Endothelial cell of hepatic sinusoid (primary cell): Measurements from ENCODE around the gene RERE.

Experiments used
- in situ Hi-C: cut with HindIII; loops from 2 replicates; pipeline ENCODE4 v1.10.0; 2017; ENCODE audit warnings: low sequenced_read_pairs

Gene RERE

DNA sequence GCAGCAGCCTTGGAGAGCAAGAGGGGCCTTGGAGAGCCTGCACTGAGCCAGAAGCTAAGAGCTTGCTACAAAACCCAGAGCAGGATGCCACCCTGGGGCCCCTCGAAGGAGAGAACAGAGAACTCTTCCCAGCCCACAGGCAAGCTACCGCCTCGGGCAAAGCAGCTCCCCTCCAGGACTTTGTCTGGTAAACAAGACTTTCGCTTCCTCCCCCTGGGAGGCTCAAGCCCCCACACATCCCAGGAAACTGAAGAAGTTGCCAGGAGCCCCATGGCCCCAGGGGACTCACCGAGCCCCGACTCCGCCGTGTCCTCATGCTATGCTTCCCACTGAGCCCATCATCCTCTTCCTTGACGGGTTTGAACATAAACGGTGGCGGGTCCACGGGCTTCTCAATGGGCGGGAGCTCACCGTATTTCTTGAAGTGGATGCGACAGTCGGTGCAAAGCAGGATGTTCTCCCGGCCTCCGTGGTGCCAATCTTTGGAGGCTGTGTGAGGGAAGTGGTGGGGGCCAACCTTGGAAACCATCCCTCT, 453.6 kb downstream of the RERE start:
- in situ Hi-C loops, result loop anchor here (5.0 kb wide), 2 partner anchors 43 to 72 kb away; no protein-coding TSS in a partner anchor

DNA sequence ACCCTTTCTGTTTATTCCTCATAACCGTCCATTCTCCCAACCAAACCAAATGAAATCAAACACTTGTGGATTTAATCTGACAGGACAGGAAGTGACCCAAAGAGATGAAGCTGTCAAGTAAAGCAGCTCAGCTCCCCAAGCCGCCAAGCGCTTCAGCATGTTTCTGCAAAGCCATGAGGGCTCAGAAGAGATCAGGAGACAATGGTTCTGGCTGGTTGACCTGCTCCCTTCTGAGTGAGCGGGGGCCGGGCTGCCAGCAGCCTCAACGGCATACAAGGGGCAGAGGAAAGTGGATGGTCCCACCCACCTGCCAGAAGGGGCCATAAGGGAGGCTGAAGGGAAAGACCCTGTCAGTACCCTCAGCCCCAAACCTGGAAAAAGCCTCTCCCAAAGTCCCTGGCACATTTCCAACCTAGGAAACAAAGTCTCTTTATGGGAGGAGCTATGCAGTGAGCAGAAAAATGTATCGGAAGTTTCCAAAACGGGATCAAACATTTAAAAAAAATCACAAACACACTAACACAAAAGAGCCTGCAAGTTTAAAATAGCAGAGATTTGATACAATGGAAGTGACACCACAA, 454.2 kb downstream of the RERE start:
- in situ Hi-C loops, result loop anchor here (5.0 kb wide), 2 partner anchors 44 to 71 kb away; no protein-coding TSS in a partner anchor

DNA sequence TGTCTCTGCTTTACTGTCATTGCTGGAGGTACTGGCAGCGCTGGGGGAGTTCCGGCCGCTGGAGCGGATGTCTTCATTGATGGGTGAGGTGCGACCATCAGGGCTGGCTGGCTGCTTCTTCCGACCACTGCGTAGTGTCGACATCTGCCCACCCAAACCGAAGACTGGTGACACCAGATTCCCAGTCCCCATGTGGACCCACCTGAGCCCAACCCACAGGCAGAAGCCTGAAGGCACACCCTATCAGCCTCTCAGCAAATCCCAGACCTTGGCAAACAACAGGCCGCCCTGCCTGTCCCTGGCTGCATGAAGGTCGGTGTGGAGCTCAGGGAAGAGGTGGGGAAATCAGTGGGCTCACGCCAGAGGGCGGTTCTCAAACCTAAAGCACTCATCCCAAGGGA, 454.7 kb downstream of the RERE start:
- in situ Hi-C loops, result loop anchor here (5.0 kb wide), 2 partner anchors 45 to 70 kb away; no protein-coding TSS in a partner anchor

DNA sequence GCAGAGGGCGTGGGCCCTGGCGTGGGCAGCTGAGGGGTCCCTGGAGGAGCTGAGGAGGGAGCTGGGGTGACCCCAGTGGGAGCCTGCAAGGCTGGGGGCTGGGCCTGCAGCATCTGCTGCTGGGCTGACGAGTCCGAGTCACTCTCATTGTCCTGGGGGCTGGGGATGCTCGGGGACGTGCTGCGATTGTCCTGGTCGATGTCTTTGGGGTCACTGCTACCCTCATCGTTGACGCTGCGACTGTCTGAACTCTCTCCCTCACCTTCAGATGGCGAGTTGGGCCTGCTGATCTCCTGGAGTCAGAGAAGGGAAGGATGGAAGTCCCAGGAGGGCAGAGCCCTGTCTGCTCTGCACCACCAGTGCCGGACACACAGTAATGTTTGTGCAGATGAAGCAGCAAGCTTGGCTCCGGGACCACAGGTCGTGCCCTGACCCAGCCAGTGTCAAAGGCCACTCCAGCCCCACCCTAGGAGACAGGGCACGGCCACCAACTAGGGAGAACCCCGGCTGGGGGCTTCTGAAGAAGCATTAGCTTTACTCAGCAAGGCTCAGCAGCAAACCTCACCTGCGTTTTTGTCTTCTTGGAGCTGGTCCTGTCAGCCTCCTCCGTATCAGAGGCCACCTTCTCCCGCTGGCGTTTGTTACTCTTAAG, 456.1 kb downstream of the RERE start:
- in situ Hi-C loops, result loop anchor here (5.0 kb wide), 2 partner anchors 46 to 69 kb away; no protein-coding TSS in a partner anchor

DNA sequence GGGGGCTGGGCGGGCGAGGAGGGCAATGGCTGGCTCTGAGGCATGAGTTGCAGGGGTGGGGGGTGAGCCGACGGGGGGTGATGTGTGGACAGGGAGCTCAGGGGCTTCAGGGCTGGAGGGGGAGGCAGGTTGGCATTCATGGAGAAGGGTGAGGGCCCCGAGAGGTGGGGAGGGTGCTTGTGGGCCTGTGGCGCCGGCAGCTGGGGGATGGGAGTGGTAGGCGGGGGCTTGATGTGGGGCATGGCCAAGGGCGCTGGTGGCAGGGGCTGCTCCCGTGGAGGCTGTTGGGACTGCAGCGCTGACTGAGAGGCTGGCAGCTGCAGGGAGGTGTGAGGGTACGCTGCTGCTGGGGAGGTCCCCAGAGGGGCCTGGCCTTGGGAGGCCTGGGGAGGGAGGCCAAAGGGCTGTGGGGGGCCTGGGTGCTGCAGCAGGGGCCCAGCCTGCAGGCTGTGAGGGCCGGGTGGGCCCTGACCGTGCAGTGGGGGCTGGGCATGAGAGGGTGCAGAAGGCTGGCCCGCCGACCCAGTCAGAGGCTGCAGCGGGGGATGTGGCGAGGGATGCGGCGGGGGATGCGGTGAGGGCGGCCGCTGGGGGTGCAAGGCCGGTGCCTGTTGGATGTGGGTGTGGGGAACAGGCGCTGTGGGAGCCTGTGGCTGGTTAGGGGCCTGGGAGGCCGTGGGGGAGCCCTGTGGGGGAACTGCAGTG, 456.8 kb downstream of the RERE start:
- in situ Hi-C loops, result loop anchor here (5.0 kb wide), 2 partner anchors 47 to 68 kb away; no protein-coding TSS in a partner anchor

DNA sequence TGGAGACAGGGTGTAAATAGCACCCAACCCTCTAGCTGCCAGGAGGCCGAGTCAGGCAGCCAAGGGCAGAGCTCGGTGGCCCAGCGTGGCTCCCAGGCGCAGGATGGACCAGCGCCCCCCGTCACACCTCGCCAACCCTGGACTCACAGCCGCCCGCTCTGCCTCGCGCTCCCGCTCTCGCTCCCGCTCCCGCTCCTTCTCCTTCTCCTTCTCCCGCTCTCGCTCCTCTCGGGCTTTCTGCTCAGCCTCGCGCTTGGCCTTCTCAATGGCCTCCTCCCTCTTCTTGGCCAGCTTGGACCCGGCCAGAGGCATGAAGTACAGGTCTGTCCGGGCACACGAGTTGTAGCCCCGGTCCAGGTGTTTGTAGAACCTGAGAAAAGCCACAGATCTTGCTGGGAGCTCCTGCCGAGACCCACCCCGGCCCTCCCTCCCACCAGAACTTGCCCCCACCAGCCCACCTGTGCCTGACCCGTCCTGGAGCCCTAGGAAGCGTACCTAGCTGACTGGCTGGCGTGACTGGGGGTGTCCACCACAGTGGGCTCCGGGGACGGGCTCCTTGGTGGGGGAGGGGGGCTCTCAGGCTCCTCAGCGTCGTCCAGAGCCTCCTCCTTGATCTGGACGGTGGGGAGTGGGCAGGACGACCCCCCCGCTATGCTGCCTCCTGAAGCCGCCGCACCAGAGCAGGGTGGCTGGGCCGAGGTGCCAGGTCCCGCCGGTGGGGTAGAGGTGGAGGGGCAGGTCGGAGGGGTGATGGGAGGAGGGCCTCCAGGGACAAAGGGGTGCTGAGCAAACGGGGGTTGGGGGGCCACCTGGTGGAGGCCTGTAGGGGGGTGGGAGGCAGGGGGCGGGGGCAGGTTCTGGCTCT, 457.6 kb downstream of the RERE start:
- in situ Hi-C loops, result loop anchor here (5.0 kb wide), 2 partner anchors 47 to 68 kb away; no protein-coding TSS in a partner anchor

DNA sequence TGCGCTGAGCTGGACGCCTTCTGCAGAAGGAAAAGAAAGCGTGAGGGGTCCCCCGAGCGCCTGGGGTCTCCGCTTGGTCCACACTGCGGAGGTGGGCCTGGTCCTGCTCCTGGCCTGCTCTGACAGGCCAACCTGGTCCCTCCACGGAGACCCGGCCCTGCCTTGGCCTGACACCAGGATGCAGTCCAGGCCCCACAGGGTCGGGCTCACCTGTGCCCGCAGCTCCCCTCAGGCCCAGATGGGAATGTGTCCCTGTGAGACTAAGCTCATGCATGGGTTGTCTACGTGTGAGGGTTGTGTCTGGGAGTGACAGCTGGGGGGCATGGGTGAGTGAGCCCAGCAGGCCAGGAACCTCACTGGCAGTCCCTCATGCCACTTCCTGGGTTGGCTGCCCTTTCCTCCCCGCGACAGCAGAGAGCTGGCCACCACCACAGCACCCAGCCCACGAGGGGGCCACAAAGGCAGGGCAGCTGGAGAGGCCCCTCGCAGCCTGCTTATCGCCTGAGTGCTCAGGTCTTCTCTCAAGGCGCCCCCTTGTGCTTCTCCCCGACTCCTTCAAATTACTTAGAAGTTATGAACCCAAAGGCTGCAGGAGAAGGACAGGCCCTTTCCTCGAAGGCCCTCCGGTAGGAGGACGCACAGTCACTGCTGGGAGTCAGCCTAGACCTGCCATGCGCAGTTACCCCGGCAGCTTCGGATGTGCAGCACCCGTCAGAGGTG, 458.4 kb downstream of the RERE start:
- in situ Hi-C loops, result no loop called here

DNA sequence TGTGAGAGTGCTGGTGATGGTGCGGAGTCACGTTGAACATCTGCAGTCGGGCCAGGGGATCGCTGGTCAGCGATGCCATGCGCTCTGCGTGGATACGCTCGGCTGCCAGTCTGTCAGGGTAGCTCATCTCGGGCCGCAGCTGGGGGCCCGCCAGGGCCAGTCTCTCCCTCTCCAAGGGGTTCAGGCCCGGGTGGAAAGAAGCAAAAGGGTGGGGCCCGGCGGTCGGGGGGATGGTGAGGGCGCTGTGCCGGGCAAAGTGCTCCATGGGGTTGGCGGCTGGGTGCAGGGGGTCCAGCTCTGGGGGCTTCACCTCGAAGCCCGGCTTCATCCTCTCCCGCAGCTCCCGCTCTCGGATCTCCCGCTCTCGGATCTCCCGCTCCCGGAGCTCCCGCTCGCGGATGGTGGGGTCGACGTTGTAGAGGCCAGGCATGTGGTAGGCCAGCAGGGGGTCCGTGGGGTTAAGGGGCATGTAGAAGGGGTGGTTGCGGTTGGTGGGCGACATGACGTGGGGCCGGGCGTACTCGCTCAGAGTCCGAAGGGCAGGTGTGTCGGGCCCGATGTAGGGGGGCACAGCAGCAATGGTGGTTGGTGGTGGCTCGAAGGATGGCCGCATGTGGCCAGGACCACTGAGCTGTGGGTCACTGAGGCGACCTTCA, 459.1 kb downstream of the RERE start:
- in situ Hi-C loops, result no loop called here

DNA sequence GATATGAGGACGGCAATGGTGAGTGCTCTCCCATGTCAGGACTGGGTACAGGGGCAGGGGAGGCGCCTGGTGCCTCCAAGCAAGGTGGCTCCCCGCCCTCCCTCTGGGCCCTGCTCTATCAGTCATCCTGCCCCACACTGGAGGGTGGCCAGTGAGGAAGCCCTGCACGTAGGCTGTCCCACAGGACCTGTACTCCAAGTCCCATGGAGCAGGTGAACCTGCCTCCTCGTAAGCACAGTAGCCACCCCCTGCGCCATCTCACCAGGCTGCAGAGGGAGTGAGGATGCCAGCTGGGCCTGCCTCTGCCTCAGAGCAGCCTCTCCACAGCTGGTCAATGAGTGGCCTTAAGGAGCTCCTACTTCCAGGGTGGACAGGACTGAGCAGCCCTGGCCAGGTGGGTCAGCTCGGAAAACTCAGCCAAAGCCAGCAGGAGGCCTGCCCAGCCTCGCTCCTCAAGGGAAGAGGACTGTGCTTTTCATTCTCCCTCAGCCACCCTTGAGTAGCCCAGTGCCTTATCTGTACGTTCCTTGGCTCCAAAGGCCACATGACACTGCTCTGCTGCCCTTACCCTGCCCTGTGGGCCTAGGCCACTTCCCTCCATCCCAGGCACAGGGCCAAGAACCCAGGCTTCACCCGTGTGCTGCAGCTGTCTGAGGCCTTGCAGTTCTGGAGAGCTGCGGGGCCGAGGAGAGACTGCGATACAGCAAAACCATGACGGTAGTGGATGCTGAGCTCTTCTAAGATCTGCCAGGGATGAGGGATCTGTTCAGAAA, 459.9 kb downstream of the RERE start:
- in situ Hi-C loops, result no loop called here

DNA sequence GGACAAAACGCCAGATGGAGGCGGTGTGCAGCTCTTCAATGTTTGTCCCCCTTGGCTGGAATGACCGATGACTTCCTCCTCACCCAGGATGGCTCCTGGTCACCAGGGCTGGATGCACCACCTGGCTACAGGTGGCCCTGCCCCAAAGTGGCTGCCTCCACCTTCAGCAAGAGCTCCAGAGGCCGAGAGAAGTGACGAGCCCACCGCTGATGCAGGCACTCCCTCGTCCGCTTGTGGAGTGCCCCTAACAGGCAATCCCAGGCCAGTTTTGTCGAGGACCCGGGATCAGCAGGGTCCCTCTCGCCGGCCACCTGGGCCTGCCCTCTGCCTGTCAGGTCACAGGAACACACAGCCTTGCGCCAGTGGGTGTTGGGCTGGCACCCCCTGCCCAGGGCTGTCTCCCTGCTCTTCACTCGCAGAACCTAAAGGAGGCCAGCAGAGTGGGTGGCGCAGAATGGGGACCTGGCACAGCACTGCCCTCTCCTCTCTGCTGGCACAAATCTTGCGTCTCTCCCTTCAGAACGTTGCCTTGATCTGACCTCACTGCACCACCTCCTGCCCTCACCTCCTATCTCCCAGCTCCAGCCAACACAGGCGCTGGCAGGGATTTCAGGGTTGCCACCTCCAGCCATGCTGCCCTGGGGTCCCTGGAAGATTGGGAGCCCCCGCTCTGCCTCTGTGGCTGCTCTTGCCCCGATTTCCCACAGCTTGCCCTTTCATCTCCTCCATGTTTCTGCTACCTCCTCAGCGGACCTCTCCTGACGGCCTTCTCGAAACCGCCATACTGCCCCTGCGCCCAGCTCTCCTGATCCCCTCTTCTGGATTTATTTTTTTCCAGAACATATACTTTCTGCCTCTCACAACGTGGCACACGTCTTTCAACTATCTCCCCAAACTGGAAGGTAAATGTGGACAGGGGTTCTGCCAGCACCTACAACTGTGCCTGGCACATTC, 460.9 kb downstream of the RERE start:
- in situ Hi-C loops, result no loop called here

DNA sequence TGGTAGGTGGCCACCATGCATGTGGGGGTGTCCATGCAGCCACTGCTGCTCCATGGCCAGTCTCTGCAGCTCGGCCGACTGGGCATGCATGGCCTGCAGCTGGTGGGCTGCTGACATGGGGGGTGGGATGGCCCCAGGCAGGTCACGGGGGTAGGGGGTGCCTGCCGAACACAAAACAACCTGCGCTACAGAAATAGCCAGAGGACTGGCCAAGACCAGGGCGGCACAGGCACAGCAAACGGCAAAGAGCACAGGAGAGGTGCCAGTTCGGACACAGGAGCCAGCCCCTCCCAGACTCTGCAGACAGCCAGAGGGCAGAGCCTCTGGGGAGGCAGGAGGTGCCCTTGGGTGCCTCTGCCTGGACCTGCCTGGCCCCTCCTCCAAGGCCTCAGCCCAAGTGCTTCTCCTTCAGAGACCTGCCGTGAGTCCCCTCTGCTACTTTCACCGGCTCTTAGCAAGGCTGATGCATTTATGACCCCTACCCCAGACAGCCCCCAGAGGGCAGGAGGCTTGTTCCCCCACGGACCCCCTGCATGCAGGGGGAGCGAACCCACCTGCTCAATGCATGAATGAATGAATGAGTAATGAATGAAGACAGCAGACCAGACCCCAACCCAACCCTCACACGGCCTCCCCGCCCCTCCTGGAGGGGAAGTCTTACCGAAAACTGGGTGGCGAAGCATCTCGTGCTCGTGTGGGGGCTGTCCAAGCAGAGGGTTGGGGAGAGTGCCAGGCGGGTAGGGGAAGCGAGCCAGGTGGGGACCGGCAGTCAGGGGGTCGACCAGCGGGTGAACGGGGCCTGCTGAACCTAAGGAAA, 461.8 kb downstream of the RERE start:
- in situ Hi-C loops, result no loop called here

DNA sequence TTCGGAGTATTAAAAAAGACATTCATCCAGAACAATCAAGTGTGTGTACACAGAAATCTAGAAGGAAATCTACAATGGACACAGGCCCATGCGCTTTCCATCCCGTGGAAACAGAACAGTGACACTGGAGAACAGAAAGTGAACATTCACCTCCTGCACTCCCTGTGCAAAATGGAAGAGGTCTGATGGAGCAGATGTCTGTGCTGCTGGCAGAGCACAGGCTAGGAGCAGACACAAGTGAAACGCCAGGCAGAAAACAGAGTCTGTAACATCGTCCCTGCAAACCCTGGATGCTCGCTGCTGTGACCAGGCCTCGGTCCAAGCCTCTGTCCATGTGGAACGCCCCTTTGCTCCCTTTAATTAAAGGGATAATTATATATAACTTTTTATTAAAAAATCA, 463.4 kb downstream of the RERE start:
- in situ Hi-C loops, result no loop called here

DNA sequence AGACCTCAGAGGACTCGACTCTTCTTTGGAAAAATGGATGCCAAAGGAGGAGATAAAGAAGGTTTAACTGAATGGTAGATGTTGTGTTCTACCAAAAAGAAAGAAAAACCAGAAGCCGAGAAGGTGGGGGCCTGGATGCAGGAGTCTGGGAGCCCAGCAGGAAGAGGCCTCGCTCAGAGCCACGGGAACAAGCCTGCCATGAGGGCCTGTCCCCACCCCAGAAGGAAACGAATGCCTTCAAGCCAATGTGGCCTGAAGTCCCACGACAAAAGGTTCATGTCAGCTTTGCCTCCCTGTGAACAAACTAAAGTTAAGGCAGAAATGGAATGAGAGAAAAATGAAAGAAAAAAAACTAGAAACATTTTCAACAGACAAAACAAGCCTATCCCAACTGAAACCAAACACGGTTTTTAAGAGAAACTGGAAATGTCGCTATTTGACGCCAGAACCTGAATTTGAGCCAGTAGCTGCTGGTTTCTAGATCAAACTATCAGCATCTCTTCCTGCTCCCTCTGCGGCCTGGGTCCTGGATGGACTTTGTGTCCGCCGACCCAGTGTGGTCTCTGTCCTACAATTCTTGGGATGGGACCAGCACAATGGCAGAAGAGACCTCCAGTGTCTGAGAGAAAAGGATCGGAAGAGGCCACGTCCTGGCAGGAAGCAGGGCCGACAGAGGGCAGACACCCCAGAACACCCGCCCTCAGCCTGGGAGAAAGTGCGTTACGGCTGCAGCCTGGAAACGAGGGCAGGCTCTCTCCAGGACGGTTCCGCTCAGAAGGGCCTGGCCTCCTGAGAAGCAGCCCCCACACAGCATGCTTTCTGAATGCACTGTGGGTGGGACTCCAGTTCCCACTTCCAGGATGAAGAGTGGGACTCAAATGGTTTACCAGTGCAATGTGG, 464.3 kb downstream of the RERE start:
- in situ Hi-C loops, result no loop called here

DNA sequence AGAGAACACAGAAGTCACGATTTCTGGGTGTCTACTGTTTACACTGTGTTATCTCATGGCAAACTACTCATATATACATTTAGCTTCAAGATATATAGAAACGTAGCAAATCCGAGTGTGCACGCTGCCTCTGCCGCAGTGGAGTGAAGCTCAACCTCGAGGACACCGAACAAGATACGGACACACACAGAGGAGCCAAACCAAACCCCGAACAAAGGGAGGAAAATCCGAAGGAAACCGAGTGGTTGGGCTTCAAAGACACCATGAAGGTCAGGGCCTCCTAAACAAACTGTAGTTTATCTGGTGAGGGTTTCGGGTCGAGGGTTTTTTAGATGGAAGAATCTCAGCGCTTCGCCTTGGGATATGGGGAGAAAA, 465.0 kb downstream of the RERE start:
- in situ Hi-C loops, result no loop called here

DNA sequence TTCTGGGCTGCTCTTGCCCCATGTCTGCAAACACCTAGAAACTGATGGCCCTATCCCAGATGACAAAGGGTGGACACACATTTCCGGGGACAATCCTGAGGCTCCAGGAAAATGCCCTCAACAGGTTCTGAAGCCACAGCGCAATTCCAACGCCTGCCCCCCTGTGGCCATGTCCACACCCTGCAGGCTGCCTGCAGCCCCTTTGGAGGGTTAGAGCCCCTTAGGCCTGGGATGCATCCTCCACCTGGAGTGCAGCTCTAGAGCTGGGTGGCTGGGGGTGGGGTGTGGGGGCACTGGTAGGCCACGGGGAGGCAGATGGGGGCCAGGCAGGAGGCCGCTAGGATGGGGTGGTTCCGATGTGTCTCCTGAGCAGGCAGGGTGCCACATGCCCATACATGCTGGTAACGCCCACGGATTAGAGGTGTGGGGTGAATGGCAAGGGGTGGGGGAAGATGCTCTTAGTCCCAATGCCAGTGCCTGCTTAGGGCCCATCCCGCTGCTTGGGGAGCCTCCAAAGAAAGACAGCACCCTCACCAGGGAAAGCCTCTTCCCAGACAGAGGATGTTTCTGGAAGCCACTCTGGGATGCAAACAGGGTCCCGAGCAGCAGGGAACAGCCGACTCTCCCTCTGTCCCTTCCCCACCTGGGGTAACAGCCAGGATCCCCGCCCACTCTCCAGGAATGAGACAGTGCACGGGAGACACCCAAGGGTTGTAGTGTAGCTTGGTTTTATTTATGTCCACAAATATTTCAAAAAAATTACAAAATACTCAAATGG, 465.6 kb downstream of the RERE start:
- in situ Hi-C loops, result no loop called here
